ENCODE results near the gene DYNC2I2. TPM values are rescaled to one million over a fixed set of nuclear protein-coding genes. Genes with fewer than 3 reads are reported as not detected.

Gene DYNC2I2
- total RNA-seq, 1 experiment from 2014 or later, result 71.1 TPM

GRCh38 chr9:128634651-128635262 lies 21.9 kb downstream of the DYNC2I2 start:
- no peak for DNase-seq (ENCODE audit: low spot score)
- CTCF ChIA-PET, result interaction anchor here (1.0 to 2.6 kb wide), 11 partner anchors 9 to 196 kb away, joined by 4 to 19 read pairs (median 13); partner anchors contain the start of genes DYNC2I2, ENDOG and ZDHHC12
- peak overlapping the region; percentile 53; the same call in 1 of the 2 replicates for H3K27ac Mint-ChIP-seq
- H3K9me3 Mint-ChIP-seq, result no peaks in the 10 kb centered on the region
- POLR2A ChIA-PET, result interaction anchor here (1.0 to 1.5 kb wide), 4 partner anchors 25 to 66 kb away, joined by 3 to 4 read pairs (median 4); no protein-coding TSS in a partner anchor
- peaks cover 42% of the 10 kb centered on the region for H3K36me3 Mint-ChIP-seq
- ATAC-seq, result no peak
- H3K27me3 Mint-ChIP-seq (ENCODE audit: low read depth), result no peaks in the 10 kb centered on the region
- H3K4me1 Mint-ChIP-seq, result peaks cover 3% of the 10 kb centered on the region; the same call in 1 of the 2 replicates
- no peak overlapping the region for H3K4me3 Mint-ChIP-seq
- TF ChIP-seq AR (CRISPR knock-in tag; IDR thresholded peaks at IDR 0.05) (no peak), ZSCAN18 (CRISPR knock-in tag; IDR thresholded peaks at IDR 0.05) (no peak), ARID4B (CRISPR knock-in tag; IDR thresholded peaks at IDR 0.05; ENCODE audit: borderline replicate concordance) (0 out of 2 replicates have a peak, but pooled peaks have one; percentile 7), HMGXB4 (CRISPR knock-in tag; IDR thresholded peaks at IDR 0.05) (no peak), MYBL2 (CRISPR knock-in tag; IDR thresholded peaks at IDR 0.05) (no peak)

GRCh38 chr9:128634111-128634510 lies 22.5 kb downstream of the DYNC2I2 start:
- POLR2A ChIA-PET, result no interaction called here
- Mint-ChIP-seq H3K9me3 (no peaks in the 10 kb centered on the region), H3K36me3 (peaks cover 40% of the 10 kb centered on the region), H3K27me3 (ENCODE audit: low read depth) (no peaks in the 10 kb centered on the region), H3K27ac (no peak overlapping the region), H3K4me3 (no peak overlapping the region), H3K4me1 (peaks cover 3% of the 10 kb centered on the region; the same call in 1 of the 2 replicates)
- ATAC-seq (no peak), DNase-seq (ENCODE audit: low spot score) (no peak)
- TF ChIP-seq HMGXB4 (CRISPR knock-in tag; IDR thresholded peaks at IDR 0.05) (no peak), ATF1 (CRISPR knock-in tag; IDR thresholded peaks at IDR 0.05) (no peak), GRHL2 (CRISPR knock-in tag; IDR thresholded peaks at IDR 0.05; ENCODE audit: insufficient replicate concordance, severe bottlenecking) (no peak), ZNF219 (CRISPR knock-in tag; IDR thresholded peaks at IDR 0.05; ENCODE audit: borderline replicate concordance) (no peak), USF2 (CRISPR knock-in tag; IDR thresholded peaks at IDR 0.05) (no peak), ATF3 (CRISPR knock-in tag; conservative IDR thresholded peaks at IDR 0.05) (no peak), SMAD4 (CRISPR knock-in tag; IDR thresholded peaks at IDR 0.05) (no peak), OVOL2 (CRISPR knock-in tag; IDR thresholded peaks at IDR 0.05; ENCODE audit: borderline replicate concordance) (no peak), FOXP4 (CRISPR knock-in tag; IDR thresholded peaks at IDR 0.05) (no peak), ZMAT4 (CRISPR knock-in tag; IDR thresholded peaks at IDR 0.05) (no peak), ZNF232 (CRISPR knock-in tag; IDR thresholded peaks at IDR 0.05) (no peak)
- CTCF ChIA-PET, result interaction anchor here (2.6 kb wide), 1 partner anchor 99 kb away, joined by 19 read pairs; no protein-coding TSS in a partner anchor

All from WTC11 (cell line).